Lung (tissue), 12 donors: ENCODE results near the gene DHRSX. TPM values are rescaled to one million over a fixed set of nuclear protein-coding genes. Genes with fewer than 3 reads are reported as not detected.

ENCODE experiments used
- ATAC-seq: fragments of 200-7000 bp; cut with Tn5 transposase; one replicate; pipeline ENCODE4 v1.9.1; 2020; ENCODE audit warnings: moderate number of reproducible peaks; ENCODE audit not compliant: insufficient read depth, low FRiP score
- DNase-seq, 3 donors: peaks; one replicate each; pipeline ENCODE4 v3.0.0-alpha.2; 2013 to 2017
- H3K27ac ChIP-seq, 2 donors: one replicate each; pipeline ENCODE4 v1.5.1; 2013; ENCODE audit warnings: mild to moderate bottlenecking in 2 of 2, moderate library complexity in 2 of 2, control low read depth in 1 of 2, inconsistent platforms in 1 of 2, low read depth in 1 of 2, low read length in 1 of 2
- H3K27me3 ChIP-seq, 3 donors: one replicate each; pipeline ENCODE4 v1.5.1; 2013; ENCODE audit warnings: low read length in 2 of 3; ENCODE audit not compliant: control insufficient read depth in 3 of 3, insufficient read depth in 3 of 3
- H3K36me3 ChIP-seq, 4 donors: one replicate each; pipeline ENCODE4 v1.5.1; 2013; ENCODE audit warnings: low read length in 4 of 4, mild to moderate bottlenecking in 1 of 4, moderate library complexity in 1 of 4; ENCODE audit not compliant: control insufficient read depth in 4 of 4, insufficient read depth in 4 of 4
- H3K4me1 ChIP-seq, 5 donors: one replicate each; pipeline ENCODE4 v1.5.1; 2013; ENCODE audit warnings: low read length in 5 of 5, mild to moderate bottlenecking in 2 of 5, moderate library complexity in 1 of 5; ENCODE audit not compliant: control insufficient read depth in 5 of 5, insufficient read depth in 5 of 5
- H3K4me3 ChIP-seq: one replicate; pipeline ENCODE4 v1.5.1; 2013; ENCODE audit warnings: mild to moderate bottlenecking, control low read depth, moderate library complexity
- H3K9ac ChIP-seq, 2 donors: one replicate each; pipeline ENCODE4 v1.5.1; 2013; ENCODE audit warnings: low read length in 2 of 2, control low read depth in 1 of 2; ENCODE audit not compliant: insufficient read depth in 1 of 2
- H3K9me3 ChIP-seq, 4 donors: one replicate each; pipeline ENCODE4 v1.5.1; 2013; ENCODE audit warnings: low read length in 3 of 4, mild to moderate bottlenecking in 1 of 4, moderate library complexity in 1 of 4; ENCODE audit not compliant: control insufficient read depth in 4 of 4, insufficient read depth in 3 of 4
- CTCF ChIP-seq: IDR thresholded peaks from 2 replicates; pipeline ENCODE4 v1.5.1; 2012; ENCODE audit warnings: mild to moderate bottlenecking; ENCODE audit errors: control extremely low read depth, extremely low read depth
- WGBS, 2 donors: extraction: QIAGEN DNeasy Blood & Tissue Kit; methylation state at CpG; one replicate each; pipeline ENCODE4 v1.1.7; 2013; 5-methylcytosine and 5-hydroxymethylcytosine counted together
- polyA plus RNA-seq, 2 donors: library from polyadenylated mRNA; stranded (reverse); fragments of 200-250 nt; gene quantifications; one replicate each; pipeline ENCODE4 v1.2.1, GENCODE V29; 2013
- total RNA-seq, 2 donors: library from RNA; depleted of rRNA in 1 of 2; stranded (reverse); fragments of >200 nt in 1 of 2; gene quantifications; one replicate each; pipeline ENCODE4 v1.2.1, GENCODE V29; 2014 to 2021
- donor health status: control.
- donor health status: control.
- donor health status: Bipolar disorder and iron deficiency.
- donor health status: healthy.
- donor health status: DM: yes; HTN: yes; CAD: no.

The DHRSX gene
- total and polyA plus RNA-seq, 4 donors: 7.0 to 26.3 (median 18.9) TPM

GRCh38 chrX:2425286-2426071 is 75.3 kb downstream of the DHRSX start:
- Histone ChIP-seq H3K36me3 (peaks cover 0 to 14% (median 7%) of the 10 kb centered on the region in 4 donors), H3K9me3 (peaks cover 0 to 3% (median 0%) of the 10 kb centered on the region in 4 donors), H3K27me3 (no peaks in the 10 kb centered on the region), H3K9ac (no peak overlapping the region), H3K4me3 (no peak overlapping the region), H3K27ac (no peak overlapping the region), H3K4me1 (no peaks in the 10 kb centered on the region)
- ATAC-seq (no peak), DNase-seq (no peak)
- WGBS, 2 donors: 94 to 98% methylated on average over 13 of the region's 13 CpGs
- no peak for TF ChIP-seq CTCF

GRCh38 chrX:2424317-2424716 is 76.5 kb downstream of the DHRSX start:
- Histone ChIP-seq H3K9ac (no peak overlapping the region), H3K9me3 (peaks cover 0 to 3% (median 0%) of the 10 kb centered on the region in 4 donors), H3K4me3 (no peak overlapping the region), H3K36me3 (peaks cover 0 to 12% (median 6%) of the 10 kb centered on the region in 4 donors), H3K27ac (no peak overlapping the region), H3K27me3 (no peaks in the 10 kb centered on the region), H3K4me1 (no peaks in the 10 kb centered on the region)
- DNase-seq (no peak), ATAC-seq (no peak)
- 85 to 90% methylated on average over 2 of the region's 2 CpGs for WGBS, 2 donors
- no peak for TF ChIP-seq CTCF

GRCh38 chrX:2423899-2424298 is 76.9 kb downstream of the DHRSX start:
- peaks cover 0 to 12% (median 6%) of the 10 kb centered on the region in 4 donors for H3K36me3 ChIP-seq

More at GRCh38 chrX:2423899-2424298, 76.9 kb downstream of the DHRSX start:
- Histone ChIP-seq H3K27me3 (no peaks in the 10 kb centered on the region), H3K4me1 (no peaks in the 10 kb centered on the region), H3K9ac (no peak overlapping the region), H3K9me3 (peaks cover 0 to 3% (median 0%) of the 10 kb centered on the region in 4 donors), H3K4me3 (no peak overlapping the region), H3K27ac (no peak overlapping the region)
- WGBS, 2 donors: 87 to 96% methylated on average over 4 of the region's 4 CpGs
- ATAC-seq: no peak
- no peak for TF ChIP-seq CTCF
- no peak for DNase-seq
